SK-N-DZ (cell line): ENCODE measurements around the gene PRRG4.
"Not testable (repeated sequence)": the region's sequence is repeated elsewhere in the genome, so short reads cannot be mapped to it uniquely, and the experiment has no call there.

ENCODE experiments used
- DNase-seq: peaks from one replicate; pipeline ENCODE4 v3.0.0-alpha.2; 2015; ENCODE audit warnings: low spot score

PRRG4 gene

DNA sequence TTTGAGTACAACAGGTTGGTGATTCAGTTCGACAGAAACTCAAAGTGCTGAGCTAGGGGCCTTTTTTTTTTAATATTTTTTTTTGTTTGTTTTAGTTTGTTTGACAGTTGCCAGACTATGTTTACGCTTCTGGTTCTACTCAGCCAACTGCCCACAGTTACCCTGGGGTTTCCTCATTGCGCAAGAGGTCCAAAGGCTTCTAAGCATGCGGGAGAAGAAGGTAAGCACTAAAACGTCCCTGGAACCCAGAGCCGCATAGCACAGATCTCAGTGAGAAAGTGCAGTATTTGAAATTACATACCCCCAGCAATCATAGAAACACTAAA lies 649 bp downstream of the PRRG4 start:
- DNase-seq = no peak

DNA sequence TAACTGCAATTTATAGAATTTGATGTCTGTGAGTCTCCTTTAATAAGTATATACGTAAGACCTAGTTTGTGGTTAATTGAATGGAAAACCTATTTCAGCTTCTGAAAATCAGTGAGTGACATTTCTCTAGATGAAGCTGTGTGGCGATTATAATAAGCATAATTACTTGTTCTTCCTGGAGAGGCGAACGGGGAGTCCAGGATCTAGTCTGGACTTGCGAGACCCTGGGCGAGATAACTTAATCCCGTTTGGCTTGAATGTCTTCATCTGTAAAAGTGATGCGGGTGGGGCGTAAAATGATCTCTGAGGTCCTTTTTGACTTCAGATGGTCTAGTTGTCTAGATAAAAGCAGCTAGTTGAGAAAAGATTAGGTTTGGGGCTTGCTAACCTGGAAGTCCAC lies 1.1 kb downstream of the PRRG4 start:
- no peak for DNase-seq

DNA sequence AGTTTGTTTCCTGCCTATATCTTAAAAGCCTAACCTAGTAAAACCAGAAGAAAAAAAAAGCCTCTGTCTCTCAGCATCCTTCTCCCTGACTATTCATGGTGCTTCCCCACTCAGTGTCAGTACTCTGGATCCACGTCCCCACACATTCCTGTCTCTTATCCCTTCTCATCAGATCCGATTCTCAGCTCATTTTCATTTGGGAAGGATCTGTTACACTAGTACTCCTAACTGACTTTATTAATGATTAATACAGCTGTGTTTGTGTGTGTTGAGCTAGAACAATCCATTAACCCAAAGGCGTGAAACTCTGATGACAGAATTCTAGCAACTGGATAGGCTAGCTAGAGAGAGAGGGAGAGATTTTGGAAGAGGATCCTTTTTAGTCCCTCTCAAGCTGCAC lies 1.5 kb downstream of the PRRG4 start:
- no peak for DNase-seq

DNA sequence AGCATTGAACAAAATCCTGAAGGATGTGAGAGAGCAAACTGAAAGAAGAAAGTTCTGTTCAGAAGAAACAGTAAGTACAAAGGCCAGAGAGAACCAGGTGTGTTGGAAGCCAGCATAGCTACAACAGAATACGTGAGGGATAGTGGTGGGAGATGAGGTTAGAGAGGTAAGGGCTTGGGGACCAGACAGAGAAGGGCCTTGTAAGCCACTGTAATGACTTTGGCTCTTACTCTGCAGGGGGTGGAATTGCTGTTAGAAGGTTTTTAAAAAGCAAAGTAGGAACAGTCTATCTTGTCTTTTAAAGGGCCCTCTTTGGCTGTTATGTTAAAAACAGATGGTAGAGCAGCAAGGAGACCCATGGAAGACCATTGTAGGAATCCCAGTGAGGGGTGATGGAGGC lies 4.2 kb downstream of the PRRG4 start:
- no peak for DNase-seq

DNA sequence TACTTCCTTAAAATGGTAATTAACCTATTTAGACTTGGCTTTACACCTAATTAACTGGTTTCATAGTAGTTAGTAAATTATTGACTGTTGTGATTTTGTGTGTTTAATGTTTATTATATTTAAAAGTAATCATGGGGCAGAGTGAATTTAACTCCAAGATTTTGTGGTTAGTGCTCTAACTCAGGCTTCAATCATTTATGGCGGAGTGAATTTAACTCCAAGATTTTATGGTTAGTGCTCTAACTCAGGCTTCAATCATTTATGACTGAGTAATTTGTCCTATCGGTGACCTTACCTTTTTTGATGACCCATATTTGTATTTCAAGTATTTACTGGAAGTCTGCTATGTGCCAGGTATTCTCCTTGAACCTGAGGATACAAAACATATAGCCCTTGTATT lies 7.2 kb downstream of the PRRG4 start:
- DNase-seq = no peak

- DNase-seq = no peak
These were observed 9.0 kb downstream of the PRRG4 start for GRCh38 chr11:32838505-32839274.

GRCh38 chr11:32839308-32839707 lies 9.6 kb downstream of the PRRG4 start:
- no peak for DNase-seq

- no peak for DNase-seq
These were observed 10.9 kb downstream of the PRRG4 start for GRCh38 chr11:32840587-32840986.

DNA sequence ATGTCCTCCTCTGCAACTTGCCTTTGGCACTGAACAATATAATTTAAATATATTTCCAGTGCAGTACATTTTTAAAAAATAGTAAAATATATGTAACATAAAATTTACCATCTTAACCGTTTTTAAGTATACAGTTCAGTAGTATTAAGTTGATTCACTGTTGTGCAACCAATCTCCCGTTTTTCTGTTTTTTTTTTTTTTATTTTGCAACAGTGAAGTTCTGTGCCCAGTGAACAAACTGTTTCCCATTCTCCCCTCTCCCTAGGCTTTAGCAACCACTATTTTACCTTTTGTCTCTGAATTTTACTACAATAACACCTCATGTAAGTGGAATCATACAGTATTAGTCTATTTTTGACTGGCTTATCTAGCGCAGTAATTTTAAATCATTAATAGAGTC lies 13.8 kb downstream of the PRRG4 start:
- DNase-seq = no peak

GRCh38 chr11:32847511-32847910 lies 17.8 kb downstream of the PRRG4 start:
- no peak for DNase-seq

GRCh38 chr11:32849761-32850160 lies 20.0 kb downstream of the PRRG4 start:
- DNase-seq = no peak

DNA sequence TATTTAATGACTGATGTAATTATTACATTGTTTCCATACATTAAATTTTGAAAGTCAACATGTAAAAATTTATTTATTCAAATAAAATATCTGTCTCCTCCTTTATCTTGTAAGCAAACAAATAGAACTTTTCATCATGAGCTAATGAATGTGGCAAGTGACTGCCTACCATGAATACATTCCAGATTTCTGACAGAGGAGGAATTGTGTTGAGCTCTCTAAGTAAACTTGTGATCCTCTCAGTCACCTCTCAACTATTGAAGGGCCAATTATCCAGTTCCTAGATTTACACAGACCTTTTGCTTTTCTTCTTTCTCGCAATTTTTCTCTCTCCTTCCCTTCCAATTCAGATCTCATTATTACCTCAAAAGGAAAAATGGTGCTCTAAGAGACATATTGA lies 21.5 kb downstream of the PRRG4 start:
- DNase-seq = no peak

DNA sequence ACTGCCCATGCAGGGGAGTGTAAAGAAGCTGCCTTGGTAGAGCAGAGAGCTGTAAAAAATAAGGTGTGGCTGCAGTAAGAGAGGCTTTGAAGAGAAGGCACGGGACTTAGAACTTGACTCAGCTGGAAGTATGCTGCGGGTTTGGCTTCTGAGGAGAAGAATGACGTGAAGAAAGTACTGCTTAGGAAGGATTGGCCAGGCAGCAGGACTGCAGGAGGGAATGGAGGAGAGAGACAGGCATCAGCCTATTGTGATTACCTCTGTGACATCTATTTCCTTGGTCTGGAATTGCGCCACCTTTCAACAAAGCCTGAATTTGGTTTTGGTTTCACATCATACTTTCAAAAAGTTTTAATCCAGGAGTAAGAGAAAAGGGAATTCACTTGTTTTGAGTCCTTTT lies 22.5 kb downstream of the PRRG4 start:
- DNase-seq = no peak

DNA sequence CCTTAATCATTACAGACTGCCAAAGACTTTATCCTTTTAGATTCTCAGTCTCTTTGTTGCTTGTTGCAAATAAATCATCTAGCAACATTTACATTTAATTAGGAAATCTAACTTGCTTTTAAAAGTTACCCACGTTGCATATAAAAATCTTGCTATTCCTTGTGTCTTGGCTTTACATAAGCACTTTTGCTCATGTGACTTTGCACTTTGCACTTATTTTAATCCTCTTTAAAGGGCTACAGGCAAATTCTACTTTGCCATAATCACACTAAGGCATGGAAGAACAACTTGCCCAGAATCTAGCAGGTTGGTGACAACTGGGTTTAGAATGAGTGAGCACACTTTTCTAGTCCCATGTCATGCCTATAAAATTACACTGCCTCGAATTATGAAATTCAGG lies 25.9 kb downstream of the PRRG4 start:
- no peak for DNase-seq

DNA sequence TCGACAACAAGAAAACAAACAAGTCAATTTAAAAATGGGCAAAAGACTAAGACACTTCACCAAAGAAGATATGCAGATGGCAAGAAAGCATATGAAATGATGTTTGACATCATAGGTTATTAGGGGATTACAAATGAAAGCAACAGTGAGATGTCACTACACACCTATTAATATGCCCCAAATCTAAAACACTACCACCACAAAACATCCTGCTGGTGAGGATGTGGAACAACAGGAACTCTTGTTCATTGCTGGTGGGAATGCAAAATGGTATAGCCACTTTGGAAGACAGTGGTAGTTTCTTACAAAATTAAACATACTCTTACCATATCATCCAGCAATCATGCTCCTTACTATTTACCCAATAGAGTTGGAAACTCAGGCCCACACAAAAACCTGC lies 29.0 kb downstream of the PRRG4 start:
- no peak for DNase-seq

DNA sequence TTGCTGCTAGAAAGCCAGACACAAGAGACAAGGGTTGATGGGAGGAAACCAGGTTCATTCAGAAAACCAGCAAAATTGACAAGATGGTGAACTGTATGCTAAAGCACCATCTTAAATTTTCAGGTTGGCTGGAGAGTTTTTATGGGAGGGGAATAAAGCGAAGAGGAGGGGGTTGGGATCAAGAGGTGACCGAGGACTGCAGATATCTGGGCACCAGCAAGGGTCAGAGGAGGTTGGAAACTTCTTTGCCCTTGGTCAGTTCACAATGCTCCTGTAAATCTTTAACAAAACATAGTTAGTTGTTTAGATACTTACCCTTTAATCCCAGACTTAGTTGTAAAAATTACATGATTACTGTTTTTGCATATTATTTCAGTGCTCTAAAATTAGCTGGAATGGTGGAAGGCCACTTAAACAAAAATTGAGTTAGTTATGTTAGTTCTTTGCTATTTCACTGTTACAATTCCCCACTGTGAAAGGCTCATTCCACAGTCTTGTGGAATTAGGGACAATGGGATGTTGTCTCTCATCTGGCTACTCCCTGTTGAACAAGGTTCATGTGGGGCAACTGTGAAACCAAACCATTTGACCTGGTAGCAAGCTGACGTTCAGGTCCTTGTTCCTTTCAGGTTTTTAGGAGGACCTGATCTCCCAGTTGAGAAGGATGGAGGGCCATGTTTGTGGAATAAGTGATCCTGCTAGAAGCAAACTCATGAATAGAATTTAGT lies 32.3 kb downstream of the PRRG4 start:
- DNase-seq = no peak

- no peak for DNase-seq
These were observed 34.8 kb downstream of the PRRG4 start for GRCh38 chr11:32864555-32864954.

DNA sequence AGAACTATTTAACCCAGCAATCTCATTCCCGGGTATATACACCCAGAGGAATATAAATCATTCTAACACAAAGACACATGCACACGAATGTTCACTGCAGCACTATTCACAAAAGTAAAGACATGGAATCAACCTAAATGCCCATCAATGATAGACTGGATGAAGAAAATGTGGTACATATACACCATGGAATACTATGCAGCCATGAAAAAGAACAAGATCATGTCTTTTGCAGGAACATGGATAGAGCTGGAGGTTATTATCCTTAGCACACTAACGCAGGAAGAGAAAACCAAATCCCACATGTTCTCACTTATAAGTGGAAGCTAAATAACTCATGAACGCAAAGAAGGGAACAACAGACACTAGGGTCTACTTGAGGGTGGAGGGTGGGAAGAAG lies 39.0 kb downstream of the PRRG4 start:
- DNase-seq = not testable (repeated sequence)

- DNase-seq = peak; percentile 28
These were observed 40.9 kb downstream of the PRRG4 start for GRCh38 chr11:32870676-32871075.

GRCh38 chr11:32874132-32874531 lies 44.4 kb downstream of the PRRG4 start:
- no peak for DNase-seq

- DNase-seq = no peak
These were observed 51.6 kb downstream of the PRRG4 start for GRCh38 chr11:32881286-32881685.

GRCh38 chr11:32883421-32883820 lies 53.7 kb downstream of the PRRG4 start:
- no peak for DNase-seq

GRCh38 chr11:32884023-32884422 lies 54.3 kb downstream of the PRRG4 start:
- DNase-seq = no peak
